HCT116 (cell line): ENCODE measurements around the gene MRPS18A.

Experiments used
- ELF1 ChIP-seq: IDR thresholded peaks from 2 replicates; pipeline ENCODE4 v1.6.1; 2012; ENCODE audit warnings: low read depth, borderline replicate concordance
- EZH2 ChIP-seq: fragments of 200-600 bp; sonication (generic); IDR thresholded peaks from 2 replicates; pipeline ENCODE4 v1.6.1; 2017; ENCODE audit warnings: antibody characterized with exemption, mixed run types
- EZH2phosphoT487 ChIP-seq: fragments of 200-600 bp; IDR thresholded peaks from 2 replicates; pipeline ENCODE4 v1.6.1; 2018; ENCODE audit warnings: antibody characterized with exemption, borderline replicate concordance
- JUND ChIP-seq: IDR thresholded peaks from 2 replicates; pipeline ENCODE4 v1.6.1; 2012
- POLR2A ChIP-seq: IDR thresholded peaks from 2 replicates; pipeline ENCODE4 v1.7.0; 2011; ENCODE audit warnings: borderline replicate concordance; ENCODE audit not compliant: insufficient read depth, insufficient read length; ENCODE audit errors: extremely low read depth
- POLR2AphosphoS5 ChIP-seq: IDR thresholded peaks from 2 replicates; pipeline ENCODE4 v1.6.1; 2011; ENCODE audit warnings: mild to moderate bottlenecking, low read depth, low read length, moderate library complexity
- RAD21 ChIP-seq: IDR thresholded peaks from 2 replicates; pipeline ENCODE4 v1.6.1; 2012; ENCODE audit warnings: low read depth, mild to moderate bottlenecking
- SP1 ChIP-seq: IDR thresholded peaks from 2 replicates; pipeline ENCODE4 v1.6.1; 2012; ENCODE audit warnings: low read depth
- SRF ChIP-seq: IDR thresholded peaks from 2 replicates; pipeline ENCODE4 v1.6.1; 2012; ENCODE audit warnings: low read depth
- TCF7L2 ChIP-seq: IDR thresholded peaks from 2 replicates; pipeline ENCODE4 v1.7.0; 2011; ENCODE audit warnings: borderline replicate concordance, inconsistent platforms; ENCODE audit not compliant: insufficient read depth, insufficient read length; ENCODE audit errors: extremely low read depth
- YY1 ChIP-seq: IDR thresholded peaks from 2 replicates; pipeline ENCODE4 v1.6.1; 2011; ENCODE audit warnings: low read length, low read depth, moderate library complexity, mild to moderate bottlenecking; ENCODE audit not compliant: insufficient replicate concordance; ENCODE audit errors: extremely low read depth
- TF ChIP-seq, protein P1 (sequence below), 3 experiments: fragments of 200-600 bp in 1 of 3; sonication (generic) in 1 of 3; IDR thresholded peaks in 2 of 3; conservative IDR thresholded peaks in 1 of 3; 2 replicates each; pipeline ENCODE4 v1.5.1; 2012 to 2017; ENCODE audit warnings: low read depth in 2 of 3, low read length in 2 of 3, antibody characterized with exemption in 1 of 3, borderline replicate concordance in 1 of 3, control low read depth in 1 of 3, mild to moderate bottlenecking in 1 of 3, mixed read lengths in 1 of 3, mixed run types in 1 of 3, moderate library complexity in 1 of 3; ENCODE audit not compliant: insufficient read depth in 1 of 3
- TF ChIP-seq, protein P2 (sequence below): IDR thresholded peaks from 2 replicates; pipeline ENCODE4 v1.6.1; 2012
- TF ChIP-seq, protein P3 (sequence below): IDR thresholded peaks from 2 replicates; pipeline ENCODE4 v1.6.1; 2011; ENCODE audit warnings: mild to moderate bottlenecking, low read length, moderate library complexity; ENCODE audit not compliant: insufficient replicate concordance; ENCODE audit errors: extremely low read depth

DNA sequence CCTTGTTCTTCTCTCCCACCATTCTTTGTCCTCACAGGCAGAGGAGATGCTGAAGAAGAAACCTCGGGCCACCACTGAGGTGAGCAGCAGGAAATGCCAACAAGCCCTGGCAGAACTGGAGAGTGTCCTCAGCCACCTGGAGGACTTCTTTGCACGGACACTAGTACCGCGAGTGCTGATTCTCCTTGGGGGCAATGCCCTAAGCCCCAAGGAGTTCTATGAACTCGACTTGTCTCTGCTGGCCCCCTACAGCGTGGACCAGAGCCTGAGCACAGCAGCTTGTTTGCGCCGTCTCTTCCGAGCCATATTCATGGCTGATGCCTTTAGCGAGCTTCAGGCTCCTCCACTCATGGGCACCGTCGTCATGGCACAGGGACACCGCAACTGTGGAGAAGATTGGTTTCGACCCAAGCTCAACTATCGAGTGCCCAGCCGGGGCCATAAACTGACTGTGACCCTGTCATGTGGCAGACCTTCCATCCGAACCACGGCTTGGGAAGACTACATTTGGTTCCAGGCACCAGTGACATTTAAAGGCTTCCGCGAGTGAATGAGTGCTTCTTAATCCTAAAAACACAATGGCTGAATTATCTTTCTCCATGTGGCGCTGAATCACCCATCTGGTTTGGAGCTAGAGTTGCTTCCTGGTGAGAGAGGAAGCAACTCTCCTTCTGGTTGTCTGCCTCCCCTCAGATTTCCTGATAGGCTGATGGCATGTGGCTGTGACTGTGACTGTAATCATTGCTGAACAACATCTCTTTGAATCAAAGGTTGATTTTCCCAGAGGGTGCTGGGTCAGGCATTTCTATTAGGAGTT, 47.4 kb downstream of the MRPS18A start:
- TF ChIP-seq RAD21 (no peak), EZH2phosphoT487 (no peak), POLR2A (no peak), YY1 (no peak), JUND (no peak), EZH2 (no peak), TCF7L2 (no peak), ELF1 (no peak), SP1 (no peak), SRF (no peak), POLR2AphosphoS5 (no peak)
- TF ChIP-seq, protein P1, sequence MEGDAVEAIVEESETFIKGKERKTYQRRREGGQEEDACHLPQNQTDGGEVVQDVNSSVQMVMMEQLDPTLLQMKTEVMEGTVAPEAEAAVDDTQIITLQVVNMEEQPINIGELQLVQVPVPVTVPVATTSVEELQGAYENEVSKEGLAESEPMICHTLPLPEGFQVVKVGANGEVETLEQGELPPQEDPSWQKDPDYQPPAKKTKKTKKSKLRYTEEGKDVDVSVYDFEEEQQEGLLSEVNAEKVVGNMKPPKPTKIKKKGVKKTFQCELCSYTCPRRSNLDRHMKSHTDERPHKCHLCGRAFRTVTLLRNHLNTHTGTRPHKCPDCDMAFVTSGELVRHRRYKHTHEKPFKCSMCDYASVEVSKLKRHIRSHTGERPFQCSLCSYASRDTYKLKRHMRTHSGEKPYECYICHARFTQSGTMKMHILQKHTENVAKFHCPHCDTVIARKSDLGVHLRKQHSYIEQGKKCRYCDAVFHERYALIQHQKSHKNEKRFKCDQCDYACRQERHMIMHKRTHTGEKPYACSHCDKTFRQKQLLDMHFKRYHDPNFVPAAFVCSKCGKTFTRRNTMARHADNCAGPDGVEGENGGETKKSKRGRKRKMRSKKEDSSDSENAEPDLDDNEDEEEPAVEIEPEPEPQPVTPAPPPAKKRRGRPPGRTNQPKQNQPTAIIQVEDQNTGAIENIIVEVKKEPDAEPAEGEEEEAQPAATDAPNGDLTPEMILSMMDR (IDR thresholded peaks at IDR 0.05 in 2 of 3, conservative IDR thresholded peaks at IDR 0.05 in 1 of 3; ENCODE audit: borderline replicate concordance in 1 of 3, insufficient read depth in 1 of 3, low read depth in 2 of 3, low read length in 2 of 3): no peak
- TF ChIP-seq, protein P2, sequence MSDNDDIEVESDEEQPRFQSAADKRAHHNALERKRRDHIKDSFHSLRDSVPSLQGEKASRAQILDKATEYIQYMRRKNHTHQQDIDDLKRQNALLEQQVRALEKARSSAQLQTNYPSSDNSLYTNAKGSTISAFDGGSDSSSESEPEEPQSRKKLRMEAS: no peak
- TF ChIP-seq, protein P3, sequence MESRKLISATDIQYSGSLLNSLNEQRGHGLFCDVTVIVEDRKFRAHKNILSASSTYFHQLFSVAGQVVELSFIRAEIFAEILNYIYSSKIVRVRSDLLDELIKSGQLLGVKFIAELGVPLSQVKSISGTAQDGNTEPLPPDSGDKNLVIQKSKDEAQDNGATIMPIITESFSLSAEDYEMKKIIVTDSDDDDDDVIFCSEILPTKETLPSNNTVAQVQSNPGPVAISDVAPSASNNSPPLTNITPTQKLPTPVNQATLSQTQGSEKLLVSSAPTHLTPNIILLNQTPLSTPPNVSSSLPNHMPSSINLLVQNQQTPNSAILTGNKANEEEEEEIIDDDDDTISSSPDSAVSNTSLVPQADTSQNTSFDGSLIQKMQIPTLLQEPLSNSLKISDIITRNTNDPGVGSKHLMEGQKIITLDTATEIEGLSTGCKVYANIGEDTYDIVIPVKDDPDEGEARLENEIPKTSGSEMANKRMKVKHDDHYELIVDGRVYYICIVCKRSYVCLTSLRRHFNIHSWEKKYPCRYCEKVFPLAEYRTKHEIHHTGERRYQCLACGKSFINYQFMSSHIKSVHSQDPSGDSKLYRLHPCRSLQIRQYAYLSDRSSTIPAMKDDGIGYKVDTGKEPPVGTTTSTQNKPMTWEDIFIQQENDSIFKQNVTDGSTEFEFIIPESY: no peak
